ENCODE results near the gene IZUMO1. TPM values are rescaled to one million over a fixed set of nuclear protein-coding genes. Genes with fewer than 3 reads are reported as not detected.

The IZUMO1 gene
- total RNA-seq, 2 donors from 2014 or later, result not detected

DNA sequence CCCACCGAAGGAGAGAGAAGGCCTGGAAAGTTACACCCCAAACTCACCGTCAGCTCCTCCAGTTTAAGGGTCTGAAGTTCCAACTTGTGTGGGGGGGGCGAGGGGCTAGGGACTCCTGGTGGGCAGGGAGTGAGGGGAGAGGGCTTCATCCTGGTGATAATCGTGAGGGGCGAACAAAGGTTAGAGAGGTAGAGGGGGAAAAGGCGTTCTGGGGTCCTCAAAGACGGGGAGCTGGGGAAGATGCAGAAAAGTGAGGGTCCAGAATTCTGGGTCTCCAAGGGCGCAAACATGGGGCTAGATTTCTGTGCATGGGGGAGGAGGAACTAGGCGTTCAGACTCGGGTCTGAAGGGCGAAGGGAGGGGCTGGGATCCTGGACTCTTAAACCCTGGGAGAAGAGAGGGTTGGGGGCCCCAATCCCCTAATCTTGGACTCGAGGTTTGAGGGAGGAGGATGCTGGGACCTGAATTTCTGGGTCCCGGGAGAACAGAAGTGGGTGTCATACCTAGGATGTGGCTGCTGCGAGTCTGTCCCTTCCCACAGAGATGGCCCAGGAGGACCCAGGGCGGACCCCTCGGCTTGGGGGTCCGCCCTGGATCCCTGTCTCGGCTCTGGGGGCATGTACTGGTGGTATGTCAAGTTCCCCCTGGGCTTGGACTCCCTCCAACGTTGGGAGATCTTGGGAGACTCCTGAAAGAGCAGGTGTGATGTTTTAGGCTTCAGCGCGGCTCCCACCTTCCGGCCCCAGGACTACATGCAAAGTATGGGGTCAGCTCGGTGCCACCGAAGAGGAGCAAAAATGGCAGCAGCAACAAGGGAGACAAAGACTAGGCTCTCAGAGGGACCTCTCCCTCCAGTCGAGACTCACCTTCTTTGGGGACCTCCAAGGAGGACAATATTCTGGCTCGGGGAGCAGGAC, 31.7 kb downstream of the IZUMO1 start:
- H3K36me3 ChIP-seq, result no peaks in the 10 kb centered on the region
- TF ChIP-seq, protein P1, sequence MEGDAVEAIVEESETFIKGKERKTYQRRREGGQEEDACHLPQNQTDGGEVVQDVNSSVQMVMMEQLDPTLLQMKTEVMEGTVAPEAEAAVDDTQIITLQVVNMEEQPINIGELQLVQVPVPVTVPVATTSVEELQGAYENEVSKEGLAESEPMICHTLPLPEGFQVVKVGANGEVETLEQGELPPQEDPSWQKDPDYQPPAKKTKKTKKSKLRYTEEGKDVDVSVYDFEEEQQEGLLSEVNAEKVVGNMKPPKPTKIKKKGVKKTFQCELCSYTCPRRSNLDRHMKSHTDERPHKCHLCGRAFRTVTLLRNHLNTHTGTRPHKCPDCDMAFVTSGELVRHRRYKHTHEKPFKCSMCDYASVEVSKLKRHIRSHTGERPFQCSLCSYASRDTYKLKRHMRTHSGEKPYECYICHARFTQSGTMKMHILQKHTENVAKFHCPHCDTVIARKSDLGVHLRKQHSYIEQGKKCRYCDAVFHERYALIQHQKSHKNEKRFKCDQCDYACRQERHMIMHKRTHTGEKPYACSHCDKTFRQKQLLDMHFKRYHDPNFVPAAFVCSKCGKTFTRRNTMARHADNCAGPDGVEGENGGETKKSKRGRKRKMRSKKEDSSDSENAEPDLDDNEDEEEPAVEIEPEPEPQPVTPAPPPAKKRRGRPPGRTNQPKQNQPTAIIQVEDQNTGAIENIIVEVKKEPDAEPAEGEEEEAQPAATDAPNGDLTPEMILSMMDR (IDR thresholded peaks at IDR 0.05), result no peak
- H3K27me3 ChIP-seq, result no peaks in the 10 kb centered on the region
- H3K9me3 ChIP-seq, result no peaks in the 10 kb centered on the region
- peak overlapping the region; percentile 32 for H3K4me3 ChIP-seq
- H3K9ac ChIP-seq (ENCODE audit: low read depth in 2 of 2, low read length in 2 of 2), result peak overlapping the region; percentile 54 to 96
- H3K27ac ChIP-seq, result peak overlapping the region; percentile 58
- intact Hi-C loops (cut with DNase I), result no loop called here
- DNase-seq, result peak; percentile 62
- peaks cover 15% of the 10 kb centered on the region for H3K4me1 ChIP-seq

DNA sequence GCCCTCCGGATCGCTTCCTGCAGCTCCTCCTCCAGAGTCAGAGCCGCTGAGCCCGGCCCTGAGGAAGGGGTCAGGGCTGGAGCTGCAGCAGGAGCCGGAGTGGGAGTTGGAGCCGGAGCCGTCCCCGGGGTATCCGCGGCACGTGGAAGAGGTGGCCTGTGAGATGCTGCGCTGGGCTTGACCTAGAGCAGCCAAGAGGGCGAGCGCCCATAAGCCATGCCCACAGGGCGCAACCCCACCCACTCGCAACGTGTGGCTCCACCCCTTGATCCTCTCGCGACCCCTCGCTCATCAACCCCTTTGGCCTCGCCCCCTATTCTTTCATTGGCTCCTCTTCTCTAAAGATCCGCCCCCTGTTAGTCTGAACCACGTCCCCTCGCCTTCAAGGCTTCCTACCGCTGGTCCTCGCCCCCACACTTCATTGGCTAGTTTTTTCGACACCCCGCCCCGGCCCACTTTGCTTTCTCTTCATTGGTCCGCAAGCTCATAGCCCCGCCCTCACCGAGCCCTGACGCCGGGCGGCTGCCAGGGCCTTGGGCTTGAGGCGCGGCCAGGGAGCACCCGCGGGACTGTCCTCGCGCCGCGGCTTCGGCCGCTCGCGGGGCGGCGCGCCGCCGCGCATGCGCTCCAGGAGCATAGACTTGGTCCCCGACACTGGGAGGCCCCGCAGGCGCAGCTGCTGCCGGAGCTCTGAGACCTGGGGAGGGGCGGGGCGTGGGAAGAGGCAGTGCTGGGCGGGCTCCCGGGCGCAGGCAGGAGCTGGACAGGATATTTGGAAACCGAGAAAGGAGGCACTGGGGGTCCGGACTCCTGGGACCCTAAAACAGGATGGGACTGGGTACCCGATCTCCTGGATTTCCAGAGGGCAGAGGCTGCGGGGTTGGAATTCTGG, 32.6 kb downstream of the IZUMO1 start:
- TF ChIP-seq, protein P1 (IDR thresholded peaks at IDR 0.05), result no peak
- intact Hi-C loops (cut with DNase I), result no loop called here
- Histone ChIP-seq H3K4me1 (peaks cover 15% of the 10 kb centered on the region), H3K27ac (peak overlapping the region; percentile 58), H3K4me3 (peak overlapping the region; percentile 51), H3K9ac (ENCODE audit: low read depth in 2 of 2, low read length in 2 of 2) (peak overlapping the region; percentile 54 to 96), H3K27me3 (no peaks in the 10 kb centered on the region), H3K36me3 (no peaks in the 10 kb centered on the region), H3K9me3 (no peaks in the 10 kb centered on the region)
- DNase-seq, result peak; percentile 99

DNA sequence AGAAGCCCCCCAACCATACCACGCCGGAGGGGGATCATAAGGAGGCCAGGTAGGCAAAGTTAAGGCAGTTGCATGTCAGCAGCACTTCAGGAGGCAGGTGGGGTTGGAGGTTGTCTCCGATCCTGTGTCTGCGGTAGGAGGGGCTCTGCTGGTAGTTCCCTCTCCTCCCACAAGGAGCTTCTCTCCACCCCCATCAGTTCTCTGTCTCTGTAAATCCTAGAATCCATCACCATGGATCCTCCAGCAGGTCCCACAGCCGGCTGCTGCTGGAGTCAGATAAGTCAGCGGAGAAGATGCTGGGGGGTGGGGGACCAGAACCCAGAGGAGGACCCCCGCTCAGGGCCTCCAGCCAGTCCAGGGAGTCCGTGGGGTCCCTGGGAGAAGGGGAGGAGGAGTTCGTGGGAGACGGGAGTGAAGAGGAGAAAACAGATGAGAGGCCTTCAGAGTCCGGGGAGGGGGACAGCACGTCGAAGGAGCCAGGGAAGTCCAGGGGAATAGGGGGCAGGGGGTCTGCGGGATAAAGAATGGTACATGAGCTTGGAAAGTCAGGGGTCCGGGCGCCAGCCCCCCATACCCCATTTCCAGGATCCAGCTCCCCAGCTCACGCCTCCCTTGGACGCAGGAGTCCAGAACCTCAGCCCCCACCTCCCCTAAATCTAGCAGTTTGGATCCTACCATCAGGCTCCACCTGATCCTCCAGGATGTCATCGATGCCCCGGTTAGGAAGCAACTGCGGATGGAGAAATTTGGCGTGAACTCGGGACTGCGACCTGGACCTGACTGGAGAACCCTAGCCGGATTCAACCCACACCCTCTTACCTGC, 33.5 kb downstream of the IZUMO1 start:
- H3K9ac ChIP-seq (ENCODE audit: low read depth in 2 of 2, low read length in 2 of 2), result peak overlapping the region; percentile 53 to 82
- no peaks in the 10 kb centered on the region for H3K9me3 ChIP-seq
- TF ChIP-seq, protein P1 (IDR thresholded peaks at IDR 0.05), result no peak
- no peaks in the 10 kb centered on the region for H3K36me3 ChIP-seq
- intact Hi-C loops (cut with DNase I), result no loop called here
- peak overlapping the region; percentile 51 for H3K4me3 ChIP-seq
- no peak for DNase-seq
- H3K27me3 ChIP-seq, result no peaks in the 10 kb centered on the region
- H3K27ac ChIP-seq, result peak overlapping the region; percentile 37
- H3K4me1 ChIP-seq, result peaks cover 15% of the 10 kb centered on the region

DNA sequence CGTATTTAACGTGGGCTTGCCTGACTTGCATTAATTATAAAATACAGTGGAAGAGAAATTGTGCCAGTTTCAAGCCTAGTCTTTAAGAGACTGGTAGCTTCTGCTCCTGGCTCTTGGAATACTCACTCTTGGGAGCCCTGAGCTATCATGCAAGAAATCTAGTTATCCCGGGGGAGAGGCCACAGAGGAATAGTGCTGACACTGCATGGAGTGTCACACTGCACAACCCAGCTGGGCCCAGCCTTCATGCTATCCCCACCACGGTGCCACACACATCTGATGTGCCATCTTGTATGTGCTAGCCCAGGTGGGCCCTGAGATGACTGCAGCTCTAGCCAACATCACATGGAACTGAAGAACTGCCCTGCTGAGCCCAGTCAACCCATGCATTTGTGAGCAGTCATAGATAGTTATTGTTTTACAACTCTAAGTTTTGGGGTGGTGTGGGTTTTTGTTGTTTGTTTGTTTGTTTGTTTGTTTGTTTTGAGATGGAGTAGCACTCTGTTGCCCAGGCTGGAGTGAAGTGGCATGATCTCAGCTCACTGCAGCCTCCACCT, 35.5 kb downstream of the IZUMO1 start:
- H3K27me3 ChIP-seq, result no peaks in the 10 kb centered on the region
- no peaks in the 10 kb centered on the region for H3K9me3 ChIP-seq
- DNase-seq, result no peak
- no peak overlapping the region for H3K9ac ChIP-seq (ENCODE audit: low read depth in 2 of 2, low read length in 2 of 2)
- intact Hi-C loops (cut with DNase I), result no loop called here
- H3K4me3 ChIP-seq, result no peak overlapping the region
- no peaks in the 10 kb centered on the region for H3K36me3 ChIP-seq
- TF ChIP-seq, protein P1 (IDR thresholded peaks at IDR 0.05), result no peak
- peaks cover 15% of the 10 kb centered on the region for H3K4me1 ChIP-seq
- no peak overlapping the region for H3K27ac ChIP-seq

Measured in colonic mucosa (tissue), 4 donors.